GM12872 (cell line): ENCODE results near the gene HMGXB3.

Source experiments
- TF ChIP-seq, protein P1 (sequence below): IDR thresholded peaks from 3 replicates; pipeline ENCODE4 v1.5.1; 2011; ENCODE audit warnings: low read depth, mild to moderate bottlenecking, low read length, moderate library complexity; ENCODE audit not compliant: insufficient read depth

HMGXB3 gene

DNA sequence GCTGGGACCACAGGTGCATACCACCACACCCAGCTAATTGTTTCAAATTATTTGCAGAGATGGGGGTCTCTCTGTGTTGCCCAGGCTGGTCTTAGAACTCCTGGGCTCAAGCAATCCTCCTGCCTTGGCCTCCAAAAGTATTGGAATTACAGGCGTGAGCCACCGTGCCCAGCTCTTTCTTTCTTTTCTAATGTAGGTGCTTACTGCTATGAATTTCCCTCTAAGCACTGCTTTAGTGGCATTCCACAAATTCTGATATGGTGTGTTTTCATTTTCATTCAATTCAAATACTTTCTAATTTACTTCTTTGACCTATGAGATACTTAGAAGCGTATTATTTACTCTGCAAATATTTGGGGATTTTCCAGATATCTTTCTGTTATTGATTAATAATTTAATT lies 14.9 kb downstream of the HMGXB3 start:
- TF ChIP-seq, protein P1, sequence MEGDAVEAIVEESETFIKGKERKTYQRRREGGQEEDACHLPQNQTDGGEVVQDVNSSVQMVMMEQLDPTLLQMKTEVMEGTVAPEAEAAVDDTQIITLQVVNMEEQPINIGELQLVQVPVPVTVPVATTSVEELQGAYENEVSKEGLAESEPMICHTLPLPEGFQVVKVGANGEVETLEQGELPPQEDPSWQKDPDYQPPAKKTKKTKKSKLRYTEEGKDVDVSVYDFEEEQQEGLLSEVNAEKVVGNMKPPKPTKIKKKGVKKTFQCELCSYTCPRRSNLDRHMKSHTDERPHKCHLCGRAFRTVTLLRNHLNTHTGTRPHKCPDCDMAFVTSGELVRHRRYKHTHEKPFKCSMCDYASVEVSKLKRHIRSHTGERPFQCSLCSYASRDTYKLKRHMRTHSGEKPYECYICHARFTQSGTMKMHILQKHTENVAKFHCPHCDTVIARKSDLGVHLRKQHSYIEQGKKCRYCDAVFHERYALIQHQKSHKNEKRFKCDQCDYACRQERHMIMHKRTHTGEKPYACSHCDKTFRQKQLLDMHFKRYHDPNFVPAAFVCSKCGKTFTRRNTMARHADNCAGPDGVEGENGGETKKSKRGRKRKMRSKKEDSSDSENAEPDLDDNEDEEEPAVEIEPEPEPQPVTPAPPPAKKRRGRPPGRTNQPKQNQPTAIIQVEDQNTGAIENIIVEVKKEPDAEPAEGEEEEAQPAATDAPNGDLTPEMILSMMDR = no peak

GRCh38 chr5:150016537-150016936 lies 16.0 kb downstream of the HMGXB3 start:
- TF ChIP-seq, protein P1 = no peak

GRCh38 chr5:150017226-150018005 lies 16.9 kb downstream of the HMGXB3 start:
- TF ChIP-seq, protein P1 = no peak

DNA sequence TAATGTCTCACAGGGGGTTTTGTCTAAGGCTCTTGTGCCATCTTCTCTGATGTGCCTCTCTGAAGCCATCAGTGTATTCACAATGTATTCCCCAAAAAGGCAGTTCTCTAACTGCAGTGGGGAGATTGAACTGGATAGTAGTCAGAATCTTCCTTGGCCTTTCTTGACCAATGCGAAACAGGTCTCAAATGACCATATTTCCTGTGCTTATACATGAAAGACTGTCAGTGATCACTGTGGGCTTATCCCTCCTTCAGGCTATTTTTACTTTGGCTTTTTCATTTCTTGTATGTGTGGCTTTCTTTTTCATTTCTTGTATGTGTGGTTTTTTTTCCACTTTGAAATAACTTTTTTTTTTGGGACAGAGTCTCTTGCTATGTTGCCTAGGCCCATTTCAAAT lies 19.7 kb downstream of the HMGXB3 start:
- TF ChIP-seq, protein P1 = no peak

- TF ChIP-seq, protein P1 = no peak
Measured at GRCh38 chr5:150021491-150022157, 21.1 kb downstream of the HMGXB3 start.

DNA sequence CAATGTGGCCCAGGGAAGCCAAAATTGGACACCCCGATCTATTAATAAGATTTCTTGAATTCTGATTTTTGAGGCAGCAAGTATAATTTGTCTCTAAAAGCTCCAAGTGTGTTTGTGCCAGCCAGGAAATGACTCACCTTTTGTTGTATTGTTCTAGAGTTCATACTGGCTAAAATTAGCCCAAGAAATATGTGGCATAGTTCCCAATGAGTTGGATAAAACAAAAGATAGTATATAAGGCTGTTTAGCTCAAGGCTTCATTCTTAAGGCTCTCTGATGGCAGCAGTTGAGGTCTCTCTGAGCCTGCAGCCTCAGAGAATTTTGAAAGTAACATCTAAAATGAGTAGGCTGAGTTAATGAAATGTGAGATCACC lies 21.6 kb downstream of the HMGXB3 start:
- TF ChIP-seq, protein P1 = no peak

GRCh38 chr5:150022681-150023080 lies 22.1 kb downstream of the HMGXB3 start:
- TF ChIP-seq, protein P1 = no peak
